M059J (cell line): ENCODE results near the gene TXNIP. TPM values are rescaled to one million over a fixed set of nuclear protein-coding genes. Genes with fewer than 3 reads are reported as not detected.
"Not testable (repeated sequence)": the region's sequence is repeated elsewhere in the genome, so short reads cannot be mapped to it uniquely, and the experiment has no call there.

Source experiments
- DNase-seq: peaks from one replicate; pipeline ENCODE4 v3.0.0-alpha.2; 2012; ENCODE audit warnings: low read depth
- total RNA-seq: library from RNA; depleted of rRNA; stranded (reverse); fragments of >200 nt; shearing (Covaris generic); gene quantifications from 2 replicates; pipeline ENCODE4 v1.2.3, GENCODE V29; 2014; rRNA removed

TXNIP gene
- 651 and 749 TPM in 2 replicates for total RNA-seq

- peak; percentile 98 for DNase-seq
Observed at GRCh38 chr1:145996433-145997015, at the start of gene TXNIP. TXNIP (minus strand) TSS chr1:145996579; CDS start chr1:145996266, 313 bp downstream.

GRCh38 chr1:146039844-146040194 is 43.4 kb upstream of the TXNIP start:
- peak; percentile 52 for DNase-seq

- peak; percentile 91 for DNase-seq
Observed at GRCh38 chr1:146036965-146037646, 40.7 kb upstream of the TXNIP start.

GRCh38 chr1:146036241-146036964 is 40.0 kb upstream of the TXNIP start:
- DNase-seq = no peak

- peak; percentile 70 for DNase-seq
Observed at GRCh38 chr1:146035048-146035423, 38.7 kb upstream of the TXNIP start.

- peak; percentile 69 for DNase-seq
Observed at GRCh38 chr1:146032631-146033219, 36.3 kb upstream of the TXNIP start.

- no peak for DNase-seq
Observed at GRCh38 chr1:146031476-146031875, 35.1 kb upstream of the TXNIP start.

- DNase-seq = no peak
Observed at GRCh38 chr1:146029117-146029516, 32.7 kb upstream of the TXNIP start.

GRCh38 chr1:146026650-146027049 is 30.3 kb upstream of the TXNIP start:
- DNase-seq = not testable (repeated sequence)

GRCh38 chr1:146025787-146026495 is 29.6 kb upstream of the TXNIP start:
- peak; percentile 25 for DNase-seq

- no peak for DNase-seq
Observed at GRCh38 chr1:146022403-146023127, 26.2 kb upstream of the TXNIP start.

GRCh38 chr1:146021622-146022402 is 25.4 kb upstream of the TXNIP start, which contains the start of gene HJV:
HJV (minus strand) TSS chr1:146021735; CDS start chr1:146020231, 1,504 bp downstream.
- DNase-seq = no peak

GRCh38 chr1:146021050-146021445 is 24.7 kb upstream of the TXNIP start:
- no peak for DNase-seq

GRCh38 chr1:146020058-146021049 is 24.0 kb upstream of the TXNIP start:
- no peak for DNase-seq

- no peak for DNase-seq
Observed at GRCh38 chr1:146019231-146020057, 23.1 kb upstream of the TXNIP start.

- no peak for DNase-seq
Observed at GRCh38 chr1:146016891-146017290, 20.5 kb upstream of the TXNIP start.

GRCh38 chr1:146013559-146013922 is 17.2 kb upstream of the TXNIP start:
- no peak for DNase-seq
